ENCODE data around the gene MLN.

Gene MLN

DNA sequence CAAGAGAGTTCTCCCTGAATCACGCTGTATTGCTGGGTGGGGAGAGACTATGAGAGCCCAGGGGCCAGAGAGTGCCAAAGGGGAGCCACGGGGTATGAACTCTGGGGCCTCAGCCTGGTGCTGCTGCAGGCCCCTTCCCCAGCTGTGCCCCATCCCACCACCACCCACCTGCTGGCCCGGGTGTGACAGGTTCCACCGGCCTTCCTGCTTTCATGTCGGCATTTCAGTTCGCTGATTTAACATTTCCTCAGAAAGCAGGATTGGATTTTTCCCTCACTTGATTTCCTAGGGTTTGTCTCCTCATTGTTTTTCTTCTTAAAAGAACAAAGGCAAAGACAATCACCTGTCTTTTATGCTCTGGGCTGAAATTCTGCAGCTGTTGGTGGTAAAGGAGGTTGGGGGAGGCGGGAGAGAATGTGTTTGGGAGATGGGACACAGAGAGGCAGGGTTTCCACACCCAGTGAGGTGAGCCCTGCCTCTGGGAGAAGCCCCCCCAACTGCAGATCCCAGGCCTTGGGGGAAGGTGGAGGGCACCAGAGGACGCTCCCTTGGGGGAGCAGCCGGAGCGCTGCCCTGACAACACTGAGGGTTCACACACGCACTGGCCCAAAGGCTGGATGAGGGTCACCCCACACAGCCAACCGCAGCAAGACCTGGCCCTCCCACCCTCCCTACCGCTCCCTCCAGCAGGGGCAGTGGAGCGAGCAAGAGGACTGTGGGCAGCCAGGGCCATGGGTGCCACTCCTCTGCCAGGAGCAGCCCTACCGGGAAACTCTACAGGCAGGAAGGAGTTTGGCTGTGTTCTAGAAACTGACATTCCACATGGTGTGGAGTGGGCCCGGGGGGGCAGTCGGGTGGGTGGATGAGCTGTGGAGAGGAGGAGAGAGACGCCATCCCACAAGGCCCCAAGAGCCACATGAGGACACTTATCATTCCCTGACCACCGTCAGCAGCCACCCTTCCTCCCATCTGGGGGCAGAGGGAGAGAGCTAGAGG lies 10.5 kb upstream of the MLN start:
- no peak for DNase-seq

DNA sequence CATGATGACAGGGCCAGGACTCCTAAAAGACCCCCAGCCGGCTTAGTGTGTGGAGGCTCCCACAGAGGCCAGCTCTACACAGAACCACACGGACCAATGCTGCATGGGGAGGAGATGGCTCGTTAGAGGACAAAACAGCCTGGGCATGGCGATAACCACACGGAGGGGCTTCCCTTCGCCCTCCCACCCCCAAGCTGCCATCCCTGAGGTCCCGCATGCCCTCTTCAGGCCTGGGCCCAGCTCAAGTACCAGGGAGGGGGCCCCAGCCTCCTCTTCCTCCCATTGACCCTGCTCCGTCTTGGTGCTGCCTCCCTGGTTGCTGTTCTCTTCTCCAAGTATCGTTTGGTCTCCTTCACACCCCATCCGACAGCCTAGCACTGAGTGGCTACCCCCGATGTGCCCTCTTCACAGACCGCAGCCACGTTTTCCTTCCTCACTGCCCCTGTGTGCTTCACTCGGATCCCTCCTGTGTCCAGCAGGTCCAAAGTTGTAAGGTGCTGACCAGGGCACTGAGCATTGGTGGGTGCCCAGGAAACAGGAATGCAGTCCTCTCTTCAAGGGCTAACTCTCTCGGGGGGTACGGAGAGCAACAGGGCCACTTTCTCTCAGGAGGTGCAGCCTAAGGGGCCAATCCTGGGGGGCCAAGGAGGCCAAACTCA lies 9.6 kb upstream of the MLN start:
- no peak for DNase-seq

DNA sequence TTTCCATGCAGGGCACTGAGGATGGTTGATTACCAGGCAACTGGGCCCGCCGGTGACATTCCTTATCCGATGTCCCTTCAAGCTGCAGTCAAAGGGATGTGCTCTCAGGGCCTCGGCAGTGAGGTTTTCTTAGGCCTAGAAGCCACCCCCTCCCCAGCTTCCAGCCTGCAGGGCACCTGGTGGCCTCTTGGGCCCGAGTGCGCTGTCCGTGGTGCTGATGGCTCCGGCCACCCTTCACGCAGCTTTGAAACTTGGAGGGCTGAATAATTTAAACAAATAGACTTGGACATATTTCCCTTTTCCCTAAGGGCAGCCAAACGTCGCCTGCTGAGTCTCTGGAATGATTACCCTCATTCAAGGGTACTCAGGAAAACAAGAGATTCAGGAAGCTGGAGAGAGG lies 8.9 kb upstream of the MLN start:
- no peak for DNase-seq

DNA sequence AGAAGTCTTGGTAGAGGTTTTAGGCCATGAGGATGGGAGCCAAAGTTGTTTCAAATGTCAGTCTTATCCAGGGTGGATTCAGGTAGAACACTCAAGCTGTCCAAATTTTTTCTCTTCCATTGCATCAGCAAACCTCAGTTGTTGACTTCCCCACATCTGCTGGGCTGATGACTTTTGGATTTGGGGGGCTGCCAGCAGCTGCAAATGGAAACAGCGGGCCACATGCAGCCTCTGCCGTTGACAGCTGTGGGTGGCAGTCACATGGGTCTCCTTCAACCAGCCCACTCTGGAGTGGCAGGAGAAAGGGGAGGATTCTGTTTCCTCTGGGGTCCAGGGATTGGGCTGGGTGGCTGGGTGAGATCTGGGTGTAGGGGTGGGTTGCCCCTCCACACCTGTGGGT lies 5.8 kb upstream of the MLN start:
- no peak for DNase-seq

DNA sequence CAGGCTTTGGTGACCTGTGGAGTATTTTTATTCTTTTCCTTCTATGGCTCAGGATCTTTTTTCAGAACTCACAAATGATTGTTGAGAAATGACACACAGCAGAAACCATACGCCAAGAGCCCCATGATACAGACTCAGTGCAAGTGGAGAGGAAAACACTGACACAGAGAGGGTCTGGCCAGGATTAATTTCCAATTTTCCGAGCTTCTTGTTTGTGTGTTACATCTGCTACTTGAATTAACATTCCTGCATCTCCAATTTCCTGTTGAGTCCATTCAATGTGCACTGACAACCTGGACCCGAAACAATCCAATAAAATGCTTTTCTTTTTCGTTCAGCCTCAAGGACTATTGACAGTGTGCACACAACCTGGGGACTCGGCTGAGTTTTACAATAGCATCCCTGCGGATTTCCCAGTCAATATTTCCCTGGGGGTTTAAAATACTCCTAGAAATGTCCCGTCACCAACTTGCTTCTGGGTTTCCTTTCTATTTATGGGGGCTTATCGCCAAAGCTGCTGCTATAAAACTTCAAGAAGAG lies 4.9 kb upstream of the MLN start:
- no peak for DNase-seq

DNA sequence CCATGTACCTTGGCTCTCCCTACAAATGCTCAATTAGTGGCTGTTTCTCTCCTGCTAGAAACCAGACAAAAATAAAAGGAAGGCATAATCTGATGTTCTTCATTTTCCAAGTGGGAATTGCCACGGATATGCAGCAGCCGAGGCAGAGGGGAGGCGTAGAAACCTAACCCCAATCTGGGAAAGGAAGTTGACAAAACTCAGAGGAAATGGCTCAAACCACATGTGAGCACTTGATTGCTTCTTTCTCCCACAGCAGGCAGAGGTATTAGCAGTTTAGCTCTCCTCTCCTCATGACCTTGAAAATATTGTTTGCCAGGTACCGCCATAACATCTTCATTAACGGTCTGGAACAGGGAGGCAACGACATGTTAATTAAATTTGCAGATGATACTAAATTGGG lies 3.8 kb upstream of the MLN start:
- DNase-seq = no peak

DNA sequence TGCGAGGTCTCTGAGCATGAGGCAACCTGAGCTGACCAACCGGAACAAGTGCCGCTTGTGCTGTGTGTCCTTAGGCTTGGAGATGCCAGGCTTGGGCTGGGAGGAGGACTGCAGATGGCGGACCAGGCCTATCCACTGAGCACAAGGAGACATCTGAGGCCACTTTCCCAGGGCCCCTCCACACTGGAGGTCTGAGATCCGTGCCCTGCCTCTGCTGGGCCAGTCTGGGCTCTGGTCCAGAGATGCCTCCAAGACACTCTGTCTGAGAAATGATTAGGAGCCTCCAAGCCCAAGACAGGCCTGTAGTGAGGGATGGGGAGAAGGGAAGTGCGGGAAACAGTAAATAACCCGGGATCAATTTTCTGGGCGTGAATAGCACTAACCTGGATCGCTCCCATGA lies 3.0 kb upstream of the MLN start:
- no peak for DNase-seq

DNA sequence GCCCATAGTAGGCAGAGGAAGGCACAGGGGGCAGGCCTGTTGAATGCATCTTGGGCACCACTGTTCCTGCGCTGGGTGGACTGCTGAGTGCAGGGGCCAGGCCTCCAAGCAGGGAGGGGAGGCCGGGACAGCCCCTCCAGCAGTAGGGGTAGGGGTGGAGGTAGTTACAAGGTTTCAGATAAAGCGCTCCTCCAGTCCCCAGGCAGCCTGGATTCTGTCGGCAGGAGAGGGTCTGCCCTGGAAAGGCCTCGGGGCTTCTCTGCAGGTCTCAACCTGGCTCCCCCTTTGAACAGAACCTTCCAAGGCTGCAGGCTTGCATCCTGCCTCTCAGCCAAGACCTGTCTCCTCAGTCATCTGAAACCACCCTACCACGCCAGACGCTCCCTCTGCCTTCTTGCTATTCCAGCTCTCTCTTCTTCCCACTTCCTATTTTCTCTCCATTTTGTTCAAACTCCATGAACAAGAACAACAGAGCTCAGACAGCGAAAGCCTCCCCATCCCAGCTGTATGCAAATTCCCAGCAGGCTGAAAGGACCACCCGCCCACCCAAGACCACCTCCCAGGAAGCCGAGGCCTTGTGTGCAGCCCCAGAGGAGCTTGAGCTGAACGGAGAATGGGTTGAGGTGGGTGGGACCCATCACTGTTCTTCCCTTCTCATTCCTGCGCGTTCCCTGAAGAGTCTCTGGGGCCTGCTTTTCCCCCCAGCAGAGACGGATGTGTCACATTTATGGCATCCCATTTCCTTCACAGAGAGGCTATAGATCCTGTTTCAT lies 1.4 kb downstream of the MLN start:
- DNase-seq = no peak

DNA sequence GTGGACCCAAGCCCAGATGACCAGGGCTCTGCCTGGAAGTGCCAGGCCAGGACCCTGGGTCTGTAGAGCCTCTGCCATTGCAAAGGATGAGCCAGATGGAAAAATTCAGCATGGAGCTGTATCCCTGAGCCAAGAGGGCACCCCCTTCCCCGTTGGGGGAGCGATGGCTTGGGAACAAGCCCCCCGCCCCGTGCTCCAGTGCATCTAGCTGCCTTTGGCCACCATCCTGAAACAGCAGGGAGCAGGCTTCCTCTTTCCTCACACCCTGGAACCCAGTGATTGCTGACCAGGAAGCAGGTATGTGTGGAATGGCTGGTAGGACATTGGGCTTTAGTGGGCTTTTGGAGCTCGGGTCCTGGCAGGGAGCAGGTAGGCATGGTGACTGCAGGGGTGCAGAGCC lies 2.2 kb downstream of the MLN start:
- DNase-seq = no peak

DNA sequence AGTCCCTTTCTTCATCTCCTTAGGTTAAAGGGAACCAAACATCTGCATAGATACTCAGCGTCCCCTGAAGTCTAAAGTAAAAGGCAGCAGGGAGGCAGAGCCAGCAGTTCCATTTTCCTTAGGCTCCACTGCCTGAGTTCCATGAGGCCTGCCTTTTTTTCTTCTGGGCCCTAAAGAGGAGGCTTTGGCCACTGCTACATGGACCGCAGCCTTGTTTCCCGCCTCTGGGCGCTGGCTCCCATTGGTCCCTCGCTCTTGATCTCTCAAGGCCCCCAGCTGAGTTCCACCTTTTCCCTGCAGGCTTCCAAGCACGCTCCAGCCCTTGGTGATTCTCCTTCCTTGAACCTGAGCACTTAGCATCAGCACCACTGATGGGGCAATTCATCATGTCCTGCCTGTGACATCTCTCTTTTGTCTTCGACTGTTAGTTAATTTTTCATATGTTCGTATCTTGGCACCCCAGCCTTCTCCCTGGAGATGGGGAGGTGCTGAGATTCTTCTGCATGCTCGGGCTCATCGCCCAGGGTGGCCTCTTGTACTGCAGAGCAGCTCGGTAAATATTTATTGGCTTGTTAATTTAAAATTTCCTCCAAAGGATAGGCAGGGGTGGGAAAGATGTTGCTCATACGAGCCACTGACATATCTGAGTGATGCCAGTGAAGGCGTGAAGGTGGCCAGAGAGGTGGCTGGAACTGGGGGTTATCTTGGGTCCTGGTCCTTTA lies 3.4 kb downstream of the MLN start:
- DNase-seq = no peak

DNA sequence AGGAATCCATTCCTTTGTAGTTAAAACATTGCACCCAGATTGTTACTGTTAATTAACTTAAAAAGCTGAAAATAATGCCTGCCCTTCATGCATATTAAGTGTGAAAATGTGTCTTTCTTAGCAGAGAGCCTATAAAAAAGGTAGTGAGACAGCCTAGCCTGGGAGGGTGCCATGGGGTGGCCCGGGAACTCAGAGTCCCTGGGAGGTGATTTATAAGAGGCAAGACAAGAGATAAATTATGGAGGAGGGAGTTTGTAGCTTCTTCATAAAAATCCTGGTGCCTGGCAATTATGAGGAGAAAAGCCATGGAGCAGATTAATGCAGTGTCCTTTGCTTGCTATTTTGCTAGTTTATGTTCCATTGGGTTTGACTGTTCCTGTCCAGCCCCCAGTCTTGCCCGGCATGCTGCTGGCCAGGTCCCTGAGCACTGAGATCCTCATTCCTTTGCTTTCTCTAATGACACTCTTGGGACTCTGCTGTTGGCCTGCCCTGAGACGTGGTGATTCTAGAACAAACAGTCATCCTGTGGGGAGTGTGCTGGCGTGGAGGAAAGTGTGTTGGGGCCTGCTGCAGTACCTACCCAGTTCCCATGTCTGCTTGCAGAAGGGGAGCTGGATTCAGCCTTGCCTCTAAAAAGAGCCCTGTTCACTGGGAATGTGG lies 4.2 kb downstream of the MLN start:
- DNase-seq = no peak

DNA sequence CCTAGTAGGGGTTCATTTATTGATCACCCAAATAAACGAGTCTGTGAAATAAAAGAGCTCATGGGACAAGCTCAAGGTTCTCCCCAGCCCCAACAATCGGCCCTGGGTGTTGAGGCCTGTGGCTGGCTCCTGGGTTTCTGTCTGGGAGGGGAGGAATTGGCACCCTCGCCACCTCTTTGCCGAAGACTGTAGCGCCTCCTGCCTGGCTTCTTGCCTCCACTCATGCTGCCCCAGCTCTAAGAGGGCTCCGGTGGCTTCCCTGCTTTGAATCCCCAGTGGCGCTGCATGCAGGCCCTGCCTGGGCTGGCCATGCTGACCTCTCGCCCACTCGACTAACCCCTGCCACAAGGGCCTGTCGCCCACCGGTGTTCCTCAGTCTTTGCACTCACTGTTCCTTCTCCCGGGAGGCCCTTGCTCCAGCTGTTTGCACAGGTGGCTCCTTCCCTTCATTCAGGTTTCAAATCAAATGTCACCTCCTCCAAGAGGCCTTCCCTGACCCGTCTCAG lies 5.4 kb downstream of the MLN start:
- DNase-seq = no peak

DNA sequence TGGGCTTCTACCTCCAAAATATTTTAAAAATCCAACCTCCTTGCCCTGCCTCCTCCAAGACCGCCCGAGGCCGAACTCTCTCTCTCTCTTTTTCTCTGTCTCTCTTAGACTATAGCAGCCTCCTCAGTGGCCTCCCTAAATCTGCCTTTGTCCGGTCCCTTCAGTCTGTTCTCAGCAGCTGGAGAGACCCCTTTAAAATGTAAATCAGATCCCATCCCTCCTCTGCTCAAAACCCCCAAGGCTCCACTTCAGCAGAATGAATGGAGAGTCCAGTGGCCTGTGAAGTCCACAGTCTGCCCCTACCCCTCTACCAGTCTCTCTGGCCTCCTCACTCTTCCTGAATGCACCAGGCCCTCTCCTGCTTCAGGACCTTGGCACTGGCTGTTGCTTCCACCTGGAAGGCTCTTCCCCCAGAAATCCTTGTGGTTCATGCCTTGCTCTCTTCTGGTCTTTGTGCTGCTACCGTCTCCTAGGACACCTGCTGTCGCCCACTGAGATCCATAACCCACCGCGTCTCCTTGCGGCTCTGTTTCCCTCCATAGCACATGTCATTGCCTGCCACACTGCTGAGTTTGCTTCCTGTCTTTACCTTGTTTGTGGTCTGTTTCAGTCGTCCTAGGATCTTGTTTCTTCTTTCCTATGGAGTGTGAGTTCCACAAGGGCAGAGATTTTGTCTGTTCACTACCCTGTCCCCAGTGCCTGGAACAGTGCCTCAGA lies 6.0 kb downstream of the MLN start:
- no peak for DNase-seq

DNA sequence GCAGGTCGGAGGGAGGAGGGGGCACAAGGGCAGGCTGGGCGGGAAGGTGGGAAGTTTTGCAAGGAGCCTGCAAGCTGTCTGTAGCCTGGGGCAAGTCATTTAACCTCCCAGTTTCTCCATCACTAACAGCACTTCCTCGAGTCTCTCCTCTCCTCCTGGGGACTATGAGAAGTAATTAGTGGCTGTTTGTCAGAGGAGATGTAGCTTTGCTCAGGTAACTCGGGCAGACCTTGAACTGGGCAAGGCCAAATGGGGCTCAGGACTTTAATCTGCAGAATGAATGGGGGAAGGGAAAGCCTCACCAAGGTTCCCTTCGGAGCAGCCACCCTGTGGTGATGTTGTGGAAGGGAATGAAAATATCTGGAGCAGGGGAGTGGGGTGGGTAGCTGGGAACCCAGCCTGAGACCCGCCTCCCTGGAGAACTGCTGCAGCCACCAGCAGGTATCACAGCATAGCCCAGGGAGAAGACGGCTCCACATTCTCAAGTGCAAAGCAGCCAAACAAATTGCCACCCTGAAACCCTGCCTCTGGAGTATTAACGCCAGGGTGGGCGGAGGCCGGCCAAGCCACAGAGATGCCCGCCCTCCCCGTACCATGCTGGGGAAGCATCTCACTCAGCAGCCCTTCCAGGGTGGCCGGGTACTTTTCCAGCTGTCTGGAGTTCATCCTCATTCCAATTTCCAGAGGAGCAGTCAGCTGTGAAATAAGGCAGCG lies 8.7 kb downstream of the MLN start:
- DNase-seq = no peak

DNA sequence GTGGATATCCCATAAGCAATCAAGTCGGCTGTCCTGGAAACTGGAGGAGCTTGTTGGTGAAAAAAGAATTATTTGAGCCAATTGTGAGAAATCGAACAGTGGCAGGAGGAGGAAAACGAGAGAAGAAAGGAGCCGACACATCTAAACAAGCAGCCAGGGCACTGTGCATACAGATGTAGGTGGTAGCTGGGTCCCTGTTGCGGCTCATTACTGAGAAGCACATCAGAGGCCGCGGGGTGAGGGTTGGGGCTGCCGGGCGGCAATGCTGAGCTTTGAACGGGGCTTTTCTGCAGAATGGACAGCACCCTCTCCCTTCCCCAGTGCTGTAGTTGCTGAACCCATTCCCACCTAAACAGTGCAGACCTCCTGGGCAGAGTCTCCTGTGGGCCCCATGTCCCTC lies 10.8 kb downstream of the MLN start:
- no peak for DNase-seq

DNA sequence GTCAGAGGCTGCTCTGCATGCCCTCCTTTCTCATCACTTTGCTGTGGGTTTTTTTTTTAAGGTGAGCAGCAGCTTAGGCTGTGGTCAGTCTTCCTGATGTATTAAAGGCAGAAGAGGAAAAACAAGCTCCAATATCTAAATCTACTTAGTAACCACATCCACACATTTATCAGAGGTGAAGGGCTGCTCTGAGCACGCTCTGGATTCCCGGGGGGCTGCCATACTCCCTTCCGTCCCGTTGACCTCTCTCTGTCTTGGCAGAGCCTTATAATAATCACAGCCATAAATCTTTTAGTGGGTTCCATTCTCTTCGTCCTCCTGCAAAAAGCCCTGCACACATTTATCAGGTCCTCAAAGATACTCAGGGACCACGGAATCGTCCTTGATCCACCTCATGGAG lies 12.2 kb downstream of the MLN start:
- no peak for DNase-seq

DNA sequence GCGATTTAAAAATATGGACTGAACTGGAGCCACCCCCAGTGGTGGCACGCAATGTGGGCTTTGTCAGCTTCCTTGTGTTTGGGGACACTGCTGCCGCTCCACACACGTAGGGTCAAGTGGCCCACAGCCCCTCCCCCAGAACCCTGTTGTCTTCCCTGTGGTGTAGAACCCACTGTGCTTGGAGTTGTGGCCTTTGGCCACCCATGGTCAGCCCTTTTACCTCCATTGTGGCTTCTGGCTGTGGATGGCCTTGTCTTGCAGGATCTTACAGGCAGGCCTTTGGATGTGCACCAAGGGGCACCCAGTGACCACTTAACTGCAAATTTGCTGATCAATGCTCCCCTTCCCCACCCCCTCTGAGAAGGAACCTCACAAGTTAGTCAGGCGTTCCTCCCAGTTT lies 12.9 kb downstream of the MLN start:
- DNase-seq = no peak

DNA sequence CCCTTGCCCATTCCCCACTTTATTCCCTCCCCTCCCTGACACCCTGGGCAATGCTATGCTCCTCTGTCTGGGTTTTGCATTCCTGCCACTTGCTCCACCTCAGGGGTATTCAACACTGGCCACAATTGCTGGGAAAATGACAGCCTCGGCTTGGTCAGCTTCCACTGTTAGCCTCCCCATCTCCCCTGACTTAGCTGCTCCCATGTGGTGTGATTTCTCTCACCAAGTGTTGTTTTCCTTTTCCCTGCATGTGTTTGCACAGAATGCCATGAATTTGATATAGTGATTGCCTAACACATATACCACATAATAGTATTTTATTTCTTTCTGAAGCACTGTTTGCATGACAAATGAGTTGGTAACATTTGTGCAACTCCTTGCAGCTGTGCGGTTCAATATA lies 13.4 kb downstream of the MLN start:
- DNase-seq = no peak

DNA sequence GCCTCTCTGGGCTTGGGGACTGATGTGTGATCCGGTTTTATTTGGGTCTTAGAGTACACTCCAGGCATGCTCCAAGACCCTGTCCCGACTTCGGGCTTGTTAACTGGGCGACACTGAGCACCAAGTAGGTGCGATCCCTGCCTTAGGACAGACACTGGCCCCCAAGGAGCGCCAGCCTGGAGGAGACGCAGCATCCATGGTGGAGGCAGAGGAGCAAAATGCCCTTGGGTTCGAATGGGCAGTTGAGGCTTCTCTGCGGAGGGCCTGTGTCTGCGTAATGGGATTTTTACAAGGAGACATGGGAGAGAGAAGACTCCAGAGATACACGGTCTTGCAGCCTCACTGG lies 14.3 kb downstream of the MLN start:
- no peak for DNase-seq

DNA sequence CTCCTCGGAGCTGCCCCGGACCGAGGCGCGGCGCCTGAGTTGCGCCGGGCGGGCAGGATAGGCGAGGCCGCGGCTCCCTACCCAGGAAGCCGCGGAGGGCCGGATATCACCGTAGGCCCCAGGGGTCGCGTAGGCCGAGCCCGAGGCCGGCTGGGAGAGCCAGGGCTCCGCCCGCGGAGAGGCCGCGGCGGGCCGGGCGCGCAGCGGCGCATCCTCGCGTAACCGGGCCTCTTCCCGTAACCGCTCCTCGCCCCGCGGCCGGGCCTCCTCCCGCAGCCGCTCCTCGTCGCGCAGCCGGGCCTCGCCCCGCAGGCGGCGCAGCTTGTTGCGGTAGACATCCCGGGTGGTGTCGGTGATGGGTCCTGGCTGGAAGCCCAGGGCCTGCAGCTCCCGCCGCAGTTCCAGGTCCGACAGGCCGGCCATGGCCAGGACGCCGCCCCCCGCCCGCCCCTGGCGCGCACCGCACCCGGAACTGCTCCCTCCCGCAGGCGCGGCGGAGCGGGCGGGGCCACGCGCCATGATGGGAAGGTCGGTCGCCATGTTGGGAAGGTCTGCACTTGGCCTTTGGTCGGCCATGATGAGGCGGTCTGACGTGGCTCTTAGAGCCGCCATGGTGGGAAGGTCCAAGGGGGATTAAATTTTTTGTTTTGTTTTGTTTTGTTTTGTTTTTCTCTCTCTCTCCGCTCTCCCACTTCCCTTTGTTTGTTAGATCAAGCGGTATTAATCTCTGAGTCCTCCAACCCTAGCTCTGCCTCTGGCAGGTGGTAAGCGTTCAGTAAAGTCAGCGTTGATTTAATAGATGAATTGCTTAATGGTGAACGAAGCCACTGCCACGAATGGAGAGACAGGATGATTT lies 14.9 kb downstream of the MLN start, which contains the start of gene LEMD2:
TSS of gene LEMD2 (minus strand) at position 437 of the 856 bp plus-strand sequence. CDS start at position 423, 14 bp downstream.
- peak; percentile 72 for DNase-seq

All from NCI-H2081 treated with DMSO at 0.1 percent for 48 hours (cell line).